Measurements from ENCODE around the gene FGFR3.

DNA sequence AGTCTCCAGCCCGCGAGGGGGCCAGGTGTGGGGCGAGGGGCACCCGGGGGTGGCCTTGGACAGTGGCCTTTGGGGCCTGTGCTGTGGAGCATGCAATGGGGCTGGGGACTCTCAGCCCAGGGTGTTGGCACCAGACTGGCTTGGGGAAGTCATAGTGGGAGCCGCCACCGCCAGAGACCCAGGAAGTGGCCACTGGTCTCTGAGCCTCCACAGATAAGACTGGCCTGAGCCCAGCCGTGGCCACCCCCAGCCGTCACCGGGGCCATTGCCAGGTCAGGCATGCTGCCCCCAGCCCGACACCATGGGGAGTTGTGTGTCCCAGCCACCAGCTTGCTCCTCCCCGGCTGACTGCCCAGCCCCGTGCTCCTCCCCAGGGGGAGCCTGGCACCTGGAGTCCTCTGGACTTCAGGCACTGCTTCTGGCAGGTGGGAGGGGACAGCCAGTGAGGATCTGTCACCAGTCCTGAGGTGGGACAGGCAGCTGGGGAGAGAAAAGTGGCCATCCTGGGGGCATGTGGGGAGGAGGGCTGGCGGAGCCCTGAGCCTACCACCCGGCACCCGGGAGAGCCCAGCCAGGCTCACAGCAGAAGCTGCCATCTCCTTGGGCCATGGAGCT lies 39.3 kb upstream of the FGFR3 start:
- TF ChIP-seq, protein P1, sequence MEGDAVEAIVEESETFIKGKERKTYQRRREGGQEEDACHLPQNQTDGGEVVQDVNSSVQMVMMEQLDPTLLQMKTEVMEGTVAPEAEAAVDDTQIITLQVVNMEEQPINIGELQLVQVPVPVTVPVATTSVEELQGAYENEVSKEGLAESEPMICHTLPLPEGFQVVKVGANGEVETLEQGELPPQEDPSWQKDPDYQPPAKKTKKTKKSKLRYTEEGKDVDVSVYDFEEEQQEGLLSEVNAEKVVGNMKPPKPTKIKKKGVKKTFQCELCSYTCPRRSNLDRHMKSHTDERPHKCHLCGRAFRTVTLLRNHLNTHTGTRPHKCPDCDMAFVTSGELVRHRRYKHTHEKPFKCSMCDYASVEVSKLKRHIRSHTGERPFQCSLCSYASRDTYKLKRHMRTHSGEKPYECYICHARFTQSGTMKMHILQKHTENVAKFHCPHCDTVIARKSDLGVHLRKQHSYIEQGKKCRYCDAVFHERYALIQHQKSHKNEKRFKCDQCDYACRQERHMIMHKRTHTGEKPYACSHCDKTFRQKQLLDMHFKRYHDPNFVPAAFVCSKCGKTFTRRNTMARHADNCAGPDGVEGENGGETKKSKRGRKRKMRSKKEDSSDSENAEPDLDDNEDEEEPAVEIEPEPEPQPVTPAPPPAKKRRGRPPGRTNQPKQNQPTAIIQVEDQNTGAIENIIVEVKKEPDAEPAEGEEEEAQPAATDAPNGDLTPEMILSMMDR (IDR thresholded peaks at IDR 0.05; ENCODE audit: low read depth, low read length), result no peak
- TF ChIP-seq, protein P2, sequence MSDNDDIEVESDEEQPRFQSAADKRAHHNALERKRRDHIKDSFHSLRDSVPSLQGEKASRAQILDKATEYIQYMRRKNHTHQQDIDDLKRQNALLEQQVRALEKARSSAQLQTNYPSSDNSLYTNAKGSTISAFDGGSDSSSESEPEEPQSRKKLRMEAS (IDR thresholded peaks at IDR 0.05; ENCODE audit: low read depth, low read length), result 0 out of 2 replicates have a peak, but pooled peaks have one; percentile 36

All from NB4 (cell line).